GM19452 (cell line): ENCODE results near the gene DIP2B.

Experiments
- ATAC-seq: cut with Tn5 transposase; IDR thresholded peaks from one replicate; pipeline ENCODE4 v1.9.1; 2021; ENCODE audit not compliant: unreplicated experiment

DIP2B gene

DNA sequence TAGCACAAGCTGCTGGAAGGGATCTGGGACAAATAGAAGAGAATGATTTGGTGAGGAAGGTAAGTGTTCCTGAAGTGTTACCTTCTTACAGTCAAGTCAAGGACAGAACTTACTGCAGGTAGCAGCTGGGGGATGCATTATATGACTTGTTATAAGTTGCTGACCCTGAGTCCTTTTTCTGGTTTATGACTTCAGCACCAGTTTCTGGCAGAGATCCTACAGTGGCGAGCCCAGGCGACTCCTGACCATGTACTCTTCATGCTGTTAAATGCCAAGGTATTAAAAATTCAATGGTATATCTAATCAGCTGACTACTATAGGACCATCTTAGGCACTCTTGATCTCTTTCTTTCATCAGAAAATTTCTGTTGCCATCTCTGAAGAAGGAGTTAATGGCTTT, 214.0 kb downstream of the DIP2B start:
- ATAC-seq, result no peak

DNA sequence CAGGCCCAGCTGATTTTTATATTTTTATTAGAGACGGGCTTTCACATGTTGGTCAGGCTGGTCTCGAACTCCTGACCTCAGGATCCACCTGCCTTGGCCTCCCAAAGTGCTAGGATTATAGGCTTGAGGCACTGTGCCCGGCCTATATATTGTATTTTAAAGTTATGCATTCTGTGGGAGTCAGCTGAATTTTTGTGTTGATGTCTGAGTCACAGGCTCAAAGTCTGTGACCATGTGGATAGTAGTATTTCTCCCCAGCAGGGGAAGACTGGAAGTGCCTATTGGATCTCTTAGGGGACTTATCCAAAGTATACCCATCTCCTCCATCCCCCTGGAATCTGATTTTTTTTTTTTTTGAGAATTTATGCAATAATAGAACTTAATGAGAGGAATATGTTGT, 215.3 kb downstream of the DIP2B start:
- no peak for ATAC-seq

GRCh38 chr12:50720501-50720900, 215.7 kb downstream of the DIP2B start:
- ATAC-seq, result no peak

DNA sequence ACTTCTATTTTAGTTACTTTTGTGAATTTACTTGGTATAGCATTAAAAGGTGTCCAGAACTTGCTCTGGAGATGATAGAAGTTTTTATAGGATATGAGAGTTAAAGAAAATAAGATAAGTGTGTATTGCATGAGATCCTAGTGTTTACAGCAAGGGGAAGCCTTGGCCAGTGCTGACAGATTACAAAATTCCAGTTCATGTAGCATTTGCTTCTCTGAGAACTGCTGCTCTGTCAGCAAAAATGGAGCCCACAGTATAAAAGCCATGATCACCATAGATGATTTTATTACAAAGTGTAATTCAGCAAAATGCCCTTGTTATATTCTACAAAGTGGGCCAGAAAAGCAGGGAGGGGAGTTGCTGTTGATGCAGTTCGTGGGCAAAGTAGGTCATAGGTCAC, 219.1 kb downstream of the DIP2B start:
- no peak for ATAC-seq

DNA sequence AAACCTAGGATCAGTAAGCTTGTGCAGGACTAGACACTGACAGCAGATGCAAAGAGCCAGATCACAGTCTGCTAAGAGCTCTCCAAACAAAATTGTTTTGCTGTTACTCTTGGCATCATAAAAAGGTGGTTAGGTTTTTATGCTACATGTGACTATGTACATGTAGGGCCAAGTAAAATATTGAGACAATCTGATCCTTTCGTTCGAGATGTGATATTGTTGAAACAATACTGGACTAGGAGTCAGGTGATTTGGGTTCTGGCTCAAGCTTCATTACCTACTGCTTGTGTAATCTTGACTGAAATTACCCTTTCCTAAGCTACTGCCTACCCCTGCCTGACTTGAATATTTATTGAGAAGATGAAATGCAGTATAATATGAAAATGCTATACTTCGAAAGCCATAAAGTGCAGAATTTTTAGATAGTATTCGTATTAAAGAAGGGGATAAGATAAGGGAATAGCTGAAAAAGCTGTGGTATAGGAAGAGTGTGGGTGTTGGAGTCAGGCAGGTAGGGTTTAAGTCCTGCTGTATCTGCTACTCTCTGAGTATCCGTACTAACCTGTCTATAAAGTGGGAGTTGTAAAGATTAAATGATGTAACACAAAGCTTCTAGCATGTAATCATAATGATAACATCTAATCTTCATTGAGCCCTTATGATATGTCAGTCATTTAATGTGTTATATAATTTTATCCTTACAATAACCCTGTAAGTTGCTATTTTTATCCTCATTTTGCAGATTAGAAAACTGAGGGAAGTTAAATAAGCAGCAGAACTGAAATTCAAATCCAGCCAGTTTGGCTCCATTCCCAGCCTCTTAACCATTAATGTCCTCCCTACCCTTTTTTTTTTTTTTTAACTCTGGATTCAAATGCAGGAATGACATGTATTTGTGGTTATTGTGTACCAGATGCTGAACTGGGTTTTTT, 220.5 kb downstream of the DIP2B start:
- ATAC-seq, result no peak

GRCh38 chr12:50727466-50727865, 222.7 kb downstream of the DIP2B start:
- no peak for ATAC-seq

DNA sequence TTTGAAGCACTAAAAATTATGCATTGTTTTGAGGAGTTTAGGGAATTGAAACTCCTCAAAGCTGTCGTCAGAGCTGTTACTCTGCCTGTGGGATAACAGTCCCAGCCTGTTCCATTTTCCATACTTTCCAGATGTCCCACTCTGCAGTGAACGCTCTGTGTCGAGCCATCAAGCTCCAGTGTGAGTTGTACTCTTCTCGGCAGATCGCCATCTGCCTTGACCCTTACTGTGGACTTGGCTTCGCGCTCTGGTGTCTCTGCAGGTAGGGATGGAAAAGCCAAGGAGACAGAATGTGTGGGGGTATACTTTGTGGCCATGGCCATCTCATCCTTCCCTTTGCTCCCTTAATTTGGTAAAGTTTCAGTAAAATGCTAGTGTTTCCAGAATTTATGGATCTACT, 223.6 kb downstream of the DIP2B start:
- ATAC-seq, result no peak

- no peak for ATAC-seq
Measured at GRCh38 chr12:50728841-50729240, 224.1 kb downstream of the DIP2B start.

GRCh38 chr12:50732591-50732990, 227.8 kb downstream of the DIP2B start:
- ATAC-seq, result no peak

- no peak for ATAC-seq
Measured at GRCh38 chr12:50733706-50734105, 228.9 kb downstream of the DIP2B start.

- no peak for ATAC-seq
Measured at GRCh38 chr12:50734409-50735263, 229.9 kb downstream of the DIP2B start.

GRCh38 chr12:50739611-50740010, 234.8 kb downstream of the DIP2B start:
- no peak for ATAC-seq

DNA sequence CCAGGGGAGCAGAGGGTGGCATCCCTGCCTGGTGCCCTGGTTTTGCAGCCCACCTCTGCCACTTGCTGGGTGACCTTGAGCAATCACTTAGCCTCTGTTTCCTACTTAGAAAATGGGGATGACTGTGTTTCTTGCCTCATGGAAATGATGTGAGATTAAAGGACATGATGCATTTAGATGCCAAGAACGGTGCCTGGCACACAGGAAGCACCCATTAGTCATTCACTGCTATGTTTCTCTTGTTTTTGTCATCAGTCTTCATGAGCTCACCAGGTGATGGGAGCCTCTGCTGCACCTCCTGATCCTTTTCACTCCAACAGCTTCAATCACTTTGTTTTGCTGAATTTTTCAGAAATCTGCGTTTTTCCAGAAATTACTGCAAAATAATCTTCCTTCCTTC, 235.5 kb downstream of the DIP2B start:
- ATAC-seq, result no peak

- no peak for ATAC-seq
Measured at GRCh38 chr12:50742776-50743175, 238.0 kb downstream of the DIP2B start.

DNA sequence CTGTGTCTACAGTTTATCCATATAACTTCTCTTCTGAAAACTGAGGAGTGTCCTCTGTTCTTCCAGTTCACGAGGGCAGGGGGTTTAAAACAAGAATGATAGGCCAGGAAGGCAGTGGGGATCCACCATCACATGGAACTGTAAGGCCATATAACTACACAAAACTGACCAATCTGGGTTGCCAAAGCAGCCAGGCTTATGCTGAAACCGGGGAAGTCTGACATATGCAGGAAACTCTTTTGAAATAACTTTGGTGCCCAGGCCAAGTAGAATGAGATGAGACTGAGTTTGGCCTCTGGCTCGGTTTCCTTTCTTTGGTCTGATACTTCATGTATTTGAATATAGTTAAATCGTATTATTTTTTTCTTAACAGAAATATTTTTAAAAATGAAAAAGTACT, 241.1 kb downstream of the DIP2B start:
- ATAC-seq, result no peak

DNA sequence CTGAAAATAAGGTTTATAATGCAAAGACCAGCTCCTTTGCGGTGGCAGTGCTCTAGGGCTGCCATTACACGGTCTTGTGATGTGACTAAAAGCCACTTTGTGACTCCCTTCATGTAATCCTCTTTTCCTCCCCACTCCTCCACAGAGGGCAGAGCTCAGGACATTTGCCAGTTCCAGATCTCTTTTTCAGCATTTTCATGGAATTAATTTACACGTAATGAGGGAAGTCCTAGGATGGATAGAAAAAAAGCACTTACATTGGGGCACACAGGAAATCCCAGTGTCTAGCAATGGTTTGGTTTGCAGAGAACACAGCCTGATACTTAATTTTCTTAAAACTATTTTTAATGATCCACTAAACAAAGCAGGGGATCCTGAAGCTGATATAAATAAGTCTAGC, 241.6 kb downstream of the DIP2B start:
- ATAC-seq, result no peak

DNA sequence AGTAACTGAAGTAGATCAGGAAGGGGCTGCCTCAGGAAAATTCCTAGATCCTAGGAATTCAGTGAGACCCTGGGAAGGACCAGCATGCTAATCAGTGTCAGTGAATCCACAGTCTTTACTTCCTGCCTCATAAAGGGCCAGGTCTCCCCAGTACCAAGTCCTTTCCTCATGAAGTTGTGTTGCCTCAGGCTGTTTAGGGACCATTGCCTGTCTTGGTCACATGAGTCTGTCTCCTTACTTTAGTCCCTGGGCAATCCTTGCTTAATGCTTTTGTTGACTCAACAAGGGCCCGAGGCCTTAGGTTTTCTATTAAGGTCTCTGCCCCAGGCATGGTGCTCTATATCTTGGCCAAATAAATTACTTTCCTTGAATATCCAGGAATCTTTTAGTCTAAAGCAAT, 243.0 kb downstream of the DIP2B start:
- no peak for ATAC-seq

GRCh38 chr12:50749459-50749882, 244.7 kb downstream of the DIP2B start:
- ATAC-seq, result no peak

GRCh38 chr12:50750366-50750765, 245.6 kb downstream of the DIP2B start:
- no peak for ATAC-seq

DNA sequence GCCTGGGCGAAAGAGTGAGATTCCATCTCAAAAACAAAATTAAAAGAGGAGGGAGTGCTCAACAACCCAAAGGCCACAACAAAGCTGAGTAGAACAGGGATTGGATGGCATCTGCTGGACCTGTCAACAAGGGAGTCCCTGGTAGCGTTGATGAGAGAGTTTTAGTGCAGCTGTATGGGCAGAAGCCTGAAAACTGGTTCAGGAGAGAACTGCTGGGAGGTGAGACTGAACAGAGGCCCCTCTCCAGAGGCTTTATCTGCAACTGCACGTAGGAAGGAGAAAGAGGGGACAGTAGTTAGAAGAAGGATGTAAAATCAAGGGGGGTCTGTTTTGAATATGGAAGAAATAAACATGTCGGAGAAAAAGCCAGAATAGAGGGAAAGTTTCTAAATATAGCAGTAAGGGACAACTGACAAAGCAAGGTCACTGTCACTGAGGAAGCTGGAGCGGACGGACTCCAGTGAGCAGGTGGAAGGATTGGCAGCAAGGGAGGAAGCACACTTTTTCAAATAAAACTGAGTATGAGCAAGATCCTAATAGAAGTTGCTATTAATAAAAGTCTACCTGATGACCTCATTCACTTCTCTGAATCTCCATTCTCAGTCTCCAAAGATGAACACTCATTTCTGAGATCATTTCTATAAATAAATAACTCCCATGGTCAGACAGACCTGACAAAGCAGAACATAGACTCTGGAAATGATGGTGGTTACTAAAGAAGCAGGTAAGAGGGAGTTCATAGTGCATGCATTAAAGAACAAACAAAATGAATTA, 247.3 kb downstream of the DIP2B start:
- ATAC-seq, result no peak

- no peak for ATAC-seq
Measured at GRCh38 chr12:50753232-50753769, 248.5 kb downstream of the DIP2B start.
